Activated B cell treated with CpG ODN at 0.5 μM for 24 hours (primary cell): ENCODE results near the gene FBXO4. TPM values are rescaled to one million over a fixed set of nuclear protein-coding genes. Genes with fewer than 3 reads are reported as not detected.
"Not testable (repeated sequence)": the region's sequence is repeated elsewhere in the genome, so short reads cannot be mapped to it uniquely, and the experiment has no call there.

Experiments
- ATAC-seq: fragments of 200-7000 bp; cut with Tn5 transposase; one replicate; pipeline ENCODE4 v1.10.0; 2021; ENCODE audit warnings: low read depth, mild to moderate bottlenecking, moderate library complexity
- CTCF ChIA-PET: fragments of 350-600 bp; sonication (Branson Sonifier 250); formaldehyde crosslinking; loops from one replicate; lab custom pipeline; 2021; ENCODE audit warnings: antibody characterized with exemption; lab: Charles Lee
- POLR2A ChIA-PET: fragments of 350-600 bp; sonication (Branson Sonifier 250); formaldehyde crosslinking; loops from one replicate; lab custom pipeline; 2021; ENCODE audit warnings: antibody characterized with exemption; lab: Charles Lee
- DNase-seq: peaks from one replicate; pipeline ENCODE4 v3.0.0; 2022
- H3K27ac Mint-ChIP-seq: one replicate; pipeline ENCODE4 v1.8.0; 2020; ENCODE audit warnings: mixed read lengths
- H3K27me3 Mint-ChIP-seq: one replicate; pipeline ENCODE4 v1.8.0; 2021; ENCODE audit warnings: mixed read lengths
- H3K36me3 Mint-ChIP-seq: one replicate; pipeline ENCODE4 v1.8.0; 2021; ENCODE audit warnings: low read depth, mixed read lengths
- H3K4me1 Mint-ChIP-seq: one replicate; pipeline ENCODE4 v1.8.0; 2021; ENCODE audit warnings: mixed read lengths
- H3K4me3 Mint-ChIP-seq: one replicate; pipeline ENCODE4 v1.8.0; 2020; ENCODE audit warnings: mild to moderate bottlenecking, mixed read lengths
- H3K9me3 Mint-ChIP-seq: one replicate; pipeline ENCODE4 v1.8.0; 2020; ENCODE audit warnings: mixed read lengths
- intact Hi-C: fragments of 100-400 bp; cut with micrococcal nuclease; formaldehyde crosslinking; loops from one replicate; pipeline ENCODE4 v1.15.1; 2024
- total RNA-seq: library from RNA; stranded (reverse); gene quantifications from 2 replicates; pipeline ENCODE4 v1.2.3, GENCODE V29; 2022
- TF ChIP-seq, protein P1 (sequence below): fragments of 200-600 bp; IDR thresholded peaks from one replicate; pipeline ENCODE4 v1.8.0; 2022; ENCODE audit warnings: antibody characterized with exemption, mild to moderate bottlenecking

FBXO4 gene
- total RNA-seq, 1 donor from 2014 or later, result 14.8 TPM

DNA sequence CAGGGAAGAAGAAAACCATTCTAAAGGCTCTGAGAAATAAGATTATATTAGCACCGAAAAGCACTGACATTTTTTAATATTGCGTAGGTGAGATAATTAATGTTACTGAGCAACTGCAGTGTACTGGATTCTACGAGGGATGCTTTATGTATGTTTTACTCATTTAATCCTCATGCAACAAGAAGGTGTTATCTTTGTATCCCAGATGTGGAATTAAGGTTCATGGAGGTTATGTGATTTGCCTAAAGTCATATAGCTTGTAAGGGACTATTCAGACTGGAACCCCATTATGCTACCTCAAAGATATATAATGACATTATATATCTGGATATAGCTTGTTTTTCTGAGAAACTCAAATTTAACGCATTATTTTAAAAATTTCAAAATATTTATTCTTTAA lies 2.5 kb downstream of the FBXO4 start:
- ChIA-PET CTCF (interaction anchor here (1.5 kb wide), 1 partner anchor 71 kb away, joined by 5 read pairs; no protein-coding TSS in a partner anchor), POLR2A (interaction anchor here (1.2 kb wide), 1 partner anchor 10 kb away, joined by 4 read pairs; no protein-coding TSS in a partner anchor)
- intact Hi-C loops, result loop anchor here (5.0 kb wide), 2 partner anchors 1385 to 1630 kb away; partner anchors contain the start of genes HMGCS1 and PAIP1
- Mint-ChIP-seq H3K4me3 (no peak overlapping the region), H3K27me3 (no peaks in the 10 kb centered on the region), H3K9me3 (no peaks in the 10 kb centered on the region), H3K36me3 (peaks cover 27% of the 10 kb centered on the region), H3K27ac (no peak overlapping the region), H3K4me1 (peaks cover 19% of the 10 kb centered on the region)
- DNase-seq (no peak), ATAC-seq (no peak)
- TF ChIP-seq, protein P1, sequence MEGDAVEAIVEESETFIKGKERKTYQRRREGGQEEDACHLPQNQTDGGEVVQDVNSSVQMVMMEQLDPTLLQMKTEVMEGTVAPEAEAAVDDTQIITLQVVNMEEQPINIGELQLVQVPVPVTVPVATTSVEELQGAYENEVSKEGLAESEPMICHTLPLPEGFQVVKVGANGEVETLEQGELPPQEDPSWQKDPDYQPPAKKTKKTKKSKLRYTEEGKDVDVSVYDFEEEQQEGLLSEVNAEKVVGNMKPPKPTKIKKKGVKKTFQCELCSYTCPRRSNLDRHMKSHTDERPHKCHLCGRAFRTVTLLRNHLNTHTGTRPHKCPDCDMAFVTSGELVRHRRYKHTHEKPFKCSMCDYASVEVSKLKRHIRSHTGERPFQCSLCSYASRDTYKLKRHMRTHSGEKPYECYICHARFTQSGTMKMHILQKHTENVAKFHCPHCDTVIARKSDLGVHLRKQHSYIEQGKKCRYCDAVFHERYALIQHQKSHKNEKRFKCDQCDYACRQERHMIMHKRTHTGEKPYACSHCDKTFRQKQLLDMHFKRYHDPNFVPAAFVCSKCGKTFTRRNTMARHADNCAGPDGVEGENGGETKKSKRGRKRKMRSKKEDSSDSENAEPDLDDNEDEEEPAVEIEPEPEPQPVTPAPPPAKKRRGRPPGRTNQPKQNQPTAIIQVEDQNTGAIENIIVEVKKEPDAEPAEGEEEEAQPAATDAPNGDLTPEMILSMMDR, result no peak

DNA sequence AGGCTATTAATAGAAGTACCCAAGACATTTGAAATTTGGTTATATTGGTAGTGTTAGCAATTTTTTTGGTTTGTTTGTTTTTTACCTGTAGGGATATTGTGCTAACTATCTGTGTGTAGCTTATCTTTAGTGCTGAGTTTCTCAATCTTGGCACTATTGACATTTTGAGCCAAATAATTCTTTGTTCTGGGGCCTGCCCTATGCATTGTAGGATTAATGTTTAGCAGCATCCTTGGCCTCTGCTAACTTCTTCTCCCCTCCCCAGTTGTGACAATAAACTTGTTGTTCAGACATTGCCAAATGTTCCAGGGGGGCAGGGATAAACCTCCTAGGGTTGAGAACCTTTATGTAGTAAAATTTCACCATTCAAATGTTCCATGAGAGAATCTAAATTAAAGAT lies 4.0 kb downstream of the FBXO4 start:
- ATAC-seq, result no peak
- H3K36me3 Mint-ChIP-seq, result peaks cover 33% of the 10 kb centered on the region
- POLR2A ChIA-PET, result no interaction called here
- H3K9me3 Mint-ChIP-seq, result no peaks in the 10 kb centered on the region
- no peak for DNase-seq
- intact Hi-C loops, result loop anchor here (5.0 kb wide), 2 partner anchors 1383 to 1628 kb away; partner anchors contain the start of genes HMGCS1 and PAIP1
- TF ChIP-seq, protein P1, result no peak
- CTCF ChIA-PET, result no interaction called here
- H3K27ac Mint-ChIP-seq, result no peak overlapping the region
- H3K27me3 Mint-ChIP-seq, result no peaks in the 10 kb centered on the region
- peaks cover 19% of the 10 kb centered on the region for H3K4me1 Mint-ChIP-seq
- H3K4me3 Mint-ChIP-seq, result no peak overlapping the region

DNA sequence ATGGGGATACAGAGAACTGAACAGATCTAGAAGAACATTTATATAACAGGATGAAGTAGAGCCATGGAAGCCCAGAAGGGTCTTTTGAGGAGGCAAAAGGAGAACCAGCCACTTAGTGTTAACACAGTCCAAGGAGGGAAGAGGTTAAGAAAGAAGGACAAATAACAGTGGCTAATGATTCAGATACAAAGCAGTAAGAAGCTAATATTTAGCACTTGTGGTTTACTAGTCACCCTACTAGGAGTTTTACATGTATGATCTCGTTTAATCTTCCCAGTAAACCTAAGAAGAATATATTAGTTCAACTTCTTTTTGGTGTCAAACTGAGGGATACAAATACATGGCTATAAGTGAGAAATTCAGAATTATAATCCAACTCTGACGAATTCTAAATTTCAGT lies 7.7 kb downstream of the FBXO4 start:
- Mint-ChIP-seq H3K4me3 (no peak overlapping the region), H3K4me1 (no peaks in the 10 kb centered on the region), H3K27ac (no peak overlapping the region), H3K27me3 (no peaks in the 10 kb centered on the region), H3K9me3 (no peaks in the 10 kb centered on the region), H3K36me3 (peaks cover 54% of the 10 kb centered on the region)
- ChIA-PET POLR2A (no interaction called here), CTCF (no interaction called here)
- DNase-seq (no peak), ATAC-seq (no peak)
- TF ChIP-seq, protein P1, result no peak
- intact Hi-C loops, result no loop called here

DNA sequence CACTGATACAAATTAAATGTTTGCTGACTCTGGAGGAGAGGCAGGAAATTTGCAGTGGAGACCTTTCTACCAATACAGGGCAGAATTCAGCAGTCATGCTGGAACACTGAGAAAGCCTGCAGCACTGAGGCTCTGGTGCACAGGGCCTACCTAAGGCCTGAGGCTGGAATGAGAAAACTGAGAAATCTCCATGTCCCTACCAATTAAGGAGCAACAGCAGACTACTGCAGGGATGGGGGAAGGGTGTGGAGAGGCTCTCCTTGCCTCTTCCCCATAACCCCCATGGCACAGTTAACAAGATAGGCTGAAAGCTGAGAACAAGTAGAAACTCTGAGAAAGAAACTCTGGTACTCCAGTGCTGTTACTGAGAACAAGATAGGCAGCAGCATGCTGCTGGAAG lies 10.5 kb downstream of the FBXO4 start:
- H3K36me3 Mint-ChIP-seq, result peaks cover 58% of the 10 kb centered on the region
- ChIA-PET POLR2A (no interaction called here), CTCF (no interaction called here)

DNA sequence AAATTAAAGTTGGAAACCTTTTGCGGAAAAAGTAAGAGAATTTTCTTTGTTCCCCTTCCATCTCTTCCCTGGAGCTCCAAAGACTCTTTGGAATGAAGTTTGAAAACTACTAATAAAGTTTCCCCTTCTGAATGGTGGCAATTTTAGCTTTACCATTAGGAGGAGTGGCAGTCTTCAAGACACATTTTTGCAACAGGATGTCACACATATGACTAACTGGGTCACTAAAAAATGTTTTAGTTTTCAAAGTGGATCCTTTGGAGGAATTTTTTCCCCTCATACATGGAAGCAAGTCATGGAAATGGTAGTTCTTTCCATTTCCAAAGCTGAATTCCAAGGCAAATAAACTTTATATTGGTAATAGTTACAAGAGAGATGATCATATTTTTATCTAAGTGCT lies 15.6 kb downstream of the FBXO4 start:
- Mint-ChIP-seq H3K9me3 (no peaks in the 10 kb centered on the region), H3K4me3 (no peak overlapping the region), H3K4me1 (no peaks in the 10 kb centered on the region), H3K27me3 (no peaks in the 10 kb centered on the region), H3K36me3 (peaks cover 31% of the 10 kb centered on the region), H3K27ac (no peak overlapping the region)
- ChIA-PET POLR2A (no interaction called here), CTCF (no interaction called here)
- TF ChIP-seq, protein P1, result no peak
- no peak for ATAC-seq
- intact Hi-C loops, result no loop called here
- DNase-seq, result no peak

More for the DNA sequence above, 10.5 kb downstream of the FBXO4 start:
- intact Hi-C loops, result no loop called here
- no peak for ATAC-seq
- H3K27ac Mint-ChIP-seq, result no peak overlapping the region
- no peak for DNase-seq
- H3K4me1 Mint-ChIP-seq, result no peaks in the 10 kb centered on the region
- no peaks in the 10 kb centered on the region for H3K27me3 Mint-ChIP-seq
- TF ChIP-seq, protein P1, result no peak
- H3K4me3 Mint-ChIP-seq, result no peak overlapping the region
- H3K9me3 Mint-ChIP-seq, result no peaks in the 10 kb centered on the region

DNA sequence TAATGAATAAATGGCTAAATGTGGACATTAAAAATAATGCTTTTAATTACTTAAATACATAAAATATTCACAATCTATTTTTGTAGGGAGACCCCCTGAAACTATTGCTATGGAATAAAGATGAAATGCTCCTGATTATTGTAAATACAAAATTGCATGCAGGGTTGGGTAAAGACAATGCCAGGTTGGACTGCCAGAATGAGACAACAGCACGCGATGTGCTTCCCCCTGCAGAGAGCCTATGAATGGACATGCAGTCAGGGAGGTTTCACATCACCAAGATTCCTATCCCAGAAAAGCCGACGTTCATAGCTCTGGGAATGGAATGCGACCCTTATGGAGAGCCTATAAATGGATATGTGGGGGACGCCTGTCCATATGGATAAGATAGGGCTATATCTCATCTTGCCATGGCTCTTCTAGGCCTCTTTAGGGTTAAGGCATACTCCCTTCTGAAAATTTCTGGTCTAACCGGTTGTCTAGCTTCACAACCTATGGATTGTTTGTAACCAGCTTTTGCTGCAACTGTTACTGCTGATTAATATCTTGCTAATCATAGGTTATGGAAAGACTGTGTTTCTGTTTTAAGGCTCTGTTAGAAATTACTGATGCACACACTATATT lies 20.4 kb downstream of the FBXO4 start:
- H3K27ac Mint-ChIP-seq, H3K27me3 Mint-ChIP-seq, H3K9me3 Mint-ChIP-seq, POLR2A ChIA-PET, H3K4me3 Mint-ChIP-seq, H3K4me1 Mint-ChIP-seq, ATAC-seq, DNase-seq, H3K36me3 Mint-ChIP-seq, intact Hi-C loops: not testable (repeated sequence)
- CTCF ChIA-PET, result interaction anchor here (1.2 kb wide), 1 partner anchor 89 kb away, joined by 3 read pairs; no protein-coding TSS in a partner anchor
